ENCODE data around the gene CCDC12. TPM values are rescaled to one million over a fixed set of nuclear protein-coding genes. Genes with fewer than 3 reads are reported as not detected.

CCDC12 gene
- total RNA-seq, 1 experiment from 2014 or later = 44.2 TPM

GRCh38 chr3:46881596-46882376 lies 94.8 kb downstream of the CCDC12 start:
- intact Hi-C loops (cut with micrococcal nuclease) = no loop called here
- no TSS peak for BruUV-seq (replicated peaks)

GRCh38 chr3:46880884-46881595 lies 95.5 kb downstream of the CCDC12 start:
- Histone ChIP-seq H3K4me3 (ENCODE audit: low read length) (no peak overlapping the region), H3K4me2 (ENCODE audit: low read length) (no peak overlapping the region), H4K20me1 (ENCODE audit: low read length) (no peaks in the 10 kb centered on the region), H3K9ac (ENCODE audit: low read length) (no peak overlapping the region), H3K9me2 (replicated peaks; ENCODE audit: low read length) (no peaks in the 10 kb centered on the region), H3K36me3 (ENCODE audit: low read depth, low read length) (no peaks in the 10 kb centered on the region), H3K9me3 (ENCODE audit: low read length) (no peaks in the 10 kb centered on the region), H3F3A (ENCODE audit: low read length, unreplicated experiment) (no peaks in the 10 kb centered on the region), H3K27me3 (ENCODE audit: low read length) (peaks cover 28% of the 10 kb centered on the region), H2AFZ (ENCODE audit: low read length) (no peak overlapping the region), H3K79me2 (ENCODE audit: low read length) (no peaks in the 10 kb centered on the region), H3K4me1 (ENCODE audit: insufficient read depth, low read length) (no peaks in the 10 kb centered on the region), H3K27ac (ENCODE audit: low read length) (no peak overlapping the region)
- ATAC-seq (no peak), DNase-seq (no peak)
- CTCF ChIA-PET = interaction anchor here (0.6 kb wide), 1 partner anchor 35 kb away, joined by 3 read pairs; no protein-coding TSS in a partner anchor
- intact Hi-C loops (cut with micrococcal nuclease) = no loop called here
- TF ChIP-seq EZH2phosphoT487 (IDR thresholded peaks at IDR 0.05; ENCODE audit: borderline replicate concordance, low read length) = no peak
- TF ChIP-seq CTCF (conservative IDR thresholded peaks at IDR 0.05; ENCODE audit: low read depth, low read length) = no peak
- no peak for TF ChIP-seq EZH2 (IDR thresholded peaks at IDR 0.05; ENCODE audit: low read length, unreplicated experiment)
- POLR2A ChIA-PET (ENCODE audit: unreplicated experiment) = no interaction called here
- no TSS peak for BruUV-seq (replicated peaks)

More at GRCh38 chr3:46881596-46882376, 94.8 kb downstream of the CCDC12 start:
- POLR2A ChIA-PET (ENCODE audit: unreplicated experiment) = no interaction called here
- no peaks in the 10 kb centered on the region for H3F3A ChIP-seq (ENCODE audit: low read length, unreplicated experiment)
- peaks cover 28% of the 10 kb centered on the region for H3K27me3 ChIP-seq (ENCODE audit: low read length)
- no peak overlapping the region for H3K27ac ChIP-seq (ENCODE audit: low read length)
- ATAC-seq (no peak), DNase-seq (no peak)
- no peaks in the 10 kb centered on the region for H3K79me2 ChIP-seq (ENCODE audit: low read length)
- H3K9me2 ChIP-seq (replicated peaks; ENCODE audit: low read length) = no peaks in the 10 kb centered on the region
- no peak for TF ChIP-seq EZH2phosphoT487 (IDR thresholded peaks at IDR 0.05; ENCODE audit: borderline replicate concordance, low read length)
- no peaks in the 10 kb centered on the region for H3K36me3 ChIP-seq (ENCODE audit: low read depth, low read length)
- peak overlapping the region; percentile 66 for H3K4me3 ChIP-seq (ENCODE audit: low read length)
- no peaks in the 10 kb centered on the region for H3K9me3 ChIP-seq (ENCODE audit: low read length)
- no peak overlapping the region for H3K9ac ChIP-seq (ENCODE audit: low read length)
- no peaks in the 10 kb centered on the region for H3K4me1 ChIP-seq (ENCODE audit: insufficient read depth, low read length)
- H2AFZ ChIP-seq (ENCODE audit: low read length) = peak overlapping the region; percentile 74; the same call in 1 of the 2 replicates
- peak overlapping the region; percentile 89 for H3K4me2 ChIP-seq (ENCODE audit: low read length)
- CTCF ChIA-PET = interaction anchor here (0.6 kb wide), 1 partner anchor 36 kb away, joined by 3 read pairs; no protein-coding TSS in a partner anchor
- H4K20me1 ChIP-seq (ENCODE audit: low read length) = no peaks in the 10 kb centered on the region

- ATAC-seq (peak; percentile 39), DNase-seq (peak; percentile 23)
- H3K36me3 ChIP-seq (ENCODE audit: low read depth, low read length) = no peaks in the 10 kb centered on the region
- peaks cover 24% of the 10 kb centered on the region for H3K27me3 ChIP-seq (ENCODE audit: low read length)
- H3K27ac ChIP-seq (ENCODE audit: low read length) = no peak overlapping the region
- ChIA-PET CTCF (no interaction called here), POLR2A (ENCODE audit: unreplicated experiment) (no interaction called here)
- H3K4me2 ChIP-seq (ENCODE audit: low read length) = no peak overlapping the region
- H3K9me2 ChIP-seq (replicated peaks; ENCODE audit: low read length) = no peaks in the 10 kb centered on the region
- TF ChIP-seq EZH2phosphoT487 (IDR thresholded peaks at IDR 0.05; ENCODE audit: borderline replicate concordance, low read length) (no peak), EZH2 (IDR thresholded peaks at IDR 0.05; ENCODE audit: low read length, unreplicated experiment) (no peak), CTCF (conservative IDR thresholded peaks at IDR 0.05; ENCODE audit: low read depth, low read length) (no peak)
- H3K4me1 ChIP-seq (ENCODE audit: insufficient read depth, low read length) = no peaks in the 10 kb centered on the region
- H3K9me3 ChIP-seq (ENCODE audit: low read length) = no peaks in the 10 kb centered on the region
- no peak overlapping the region for H2AFZ ChIP-seq (ENCODE audit: low read length)
- H3K79me2 ChIP-seq (ENCODE audit: low read length) = no peaks in the 10 kb centered on the region
- H3K9ac ChIP-seq (ENCODE audit: low read length) = no peak overlapping the region
- no TSS peak for BruUV-seq (replicated peaks)
- no peak overlapping the region for H3K4me3 ChIP-seq (ENCODE audit: low read length)
- intact Hi-C loops (cut with micrococcal nuclease) = no loop called here
- H3F3A ChIP-seq (ENCODE audit: low read length, unreplicated experiment) = no peaks in the 10 kb centered on the region
- H4K20me1 ChIP-seq (ENCODE audit: low read length) = no peaks in the 10 kb centered on the region
Measured at GRCh38 chr3:46878781-46879436, 97.6 kb downstream of the CCDC12 start.
